Posterior cingulate gyrus (tissue), 11 donors: ENCODE data around the gene IWS1.
"Not testable (repeated sequence)": the region's sequence is repeated elsewhere in the genome, so short reads cannot be mapped to it uniquely, and the experiment has no call there.

Source experiments
- DNase-seq, 10 donors: peaks; one replicate each; pipeline versions ENCODE4 v3.0.0 to v3.0.0-alpha.2; 2020 to 2021; ENCODE audit warnings: mixed read lengths in 3 of 10
- intact Hi-C: fragments of 100-400 bp; cut with DNase I; formaldehyde crosslinking; loops from one replicate; pipeline ENCODE4 v1.15.1; 2023

IWS1 gene

DNA sequence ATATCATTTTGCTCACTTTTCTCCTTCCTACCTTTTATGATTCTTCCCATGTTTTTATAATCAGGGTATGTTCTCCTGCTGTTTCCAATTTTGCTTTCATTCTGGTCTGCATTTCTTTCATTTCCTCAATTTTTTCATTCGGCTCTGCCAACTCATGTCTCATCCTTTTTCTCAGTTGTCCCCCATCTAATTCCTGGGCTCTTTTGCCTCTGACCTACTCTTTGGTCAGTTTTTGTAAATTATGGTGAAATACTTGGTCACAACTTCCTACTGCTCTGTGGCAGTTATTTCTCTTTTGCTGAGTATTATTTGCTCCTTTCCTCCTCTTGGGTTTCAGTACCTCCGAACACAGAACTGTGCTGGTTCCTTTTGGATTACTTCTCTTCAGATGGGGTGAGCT is 36.6 kb upstream of the IWS1 start:
- no peak for DNase-seq
- intact Hi-C loops: no loop called here

DNA sequence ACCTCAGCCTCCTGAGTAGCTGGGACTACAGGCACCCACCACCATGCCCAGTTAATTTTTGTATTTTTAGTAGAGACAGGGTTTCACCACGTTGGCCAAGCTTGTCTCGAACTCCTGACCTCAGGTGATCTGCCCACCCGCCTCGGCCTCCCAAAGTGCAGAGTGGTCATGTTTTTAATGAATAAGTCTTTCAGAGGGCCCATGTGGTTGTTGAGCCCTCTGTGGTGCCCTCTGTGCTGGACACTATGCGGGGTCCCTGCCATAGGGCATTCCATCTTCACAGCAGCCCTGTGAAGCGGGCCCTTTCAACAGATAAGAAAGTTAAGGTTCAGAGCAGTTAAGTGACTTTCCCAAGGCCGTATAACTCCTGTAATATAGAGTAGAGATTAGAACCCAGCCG is 35.1 kb upstream of the IWS1 start:
- peak in 2 of 10 donors; percentile 47 to 62 for DNase-seq
- intact Hi-C loops: no loop called here

DNA sequence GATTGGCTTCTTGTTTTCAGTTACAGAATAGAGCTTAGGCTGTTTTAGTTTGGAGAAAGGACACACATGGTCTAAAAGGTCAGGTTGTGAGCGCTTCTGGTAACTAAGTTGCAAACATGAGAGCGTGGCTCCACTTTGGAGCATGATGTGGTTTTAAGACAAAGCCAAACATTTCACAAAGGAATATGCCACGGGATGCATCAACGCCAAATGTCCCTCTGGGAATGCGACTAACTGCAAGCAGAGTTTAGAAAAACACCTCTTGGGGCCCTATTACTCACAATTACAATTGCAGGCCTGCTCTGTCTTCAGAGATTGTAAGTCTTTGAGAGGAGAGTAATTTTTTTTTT is 34.6 kb upstream of the IWS1 start:
- no peak for DNase-seq
- intact Hi-C loops: no loop called here

DNA sequence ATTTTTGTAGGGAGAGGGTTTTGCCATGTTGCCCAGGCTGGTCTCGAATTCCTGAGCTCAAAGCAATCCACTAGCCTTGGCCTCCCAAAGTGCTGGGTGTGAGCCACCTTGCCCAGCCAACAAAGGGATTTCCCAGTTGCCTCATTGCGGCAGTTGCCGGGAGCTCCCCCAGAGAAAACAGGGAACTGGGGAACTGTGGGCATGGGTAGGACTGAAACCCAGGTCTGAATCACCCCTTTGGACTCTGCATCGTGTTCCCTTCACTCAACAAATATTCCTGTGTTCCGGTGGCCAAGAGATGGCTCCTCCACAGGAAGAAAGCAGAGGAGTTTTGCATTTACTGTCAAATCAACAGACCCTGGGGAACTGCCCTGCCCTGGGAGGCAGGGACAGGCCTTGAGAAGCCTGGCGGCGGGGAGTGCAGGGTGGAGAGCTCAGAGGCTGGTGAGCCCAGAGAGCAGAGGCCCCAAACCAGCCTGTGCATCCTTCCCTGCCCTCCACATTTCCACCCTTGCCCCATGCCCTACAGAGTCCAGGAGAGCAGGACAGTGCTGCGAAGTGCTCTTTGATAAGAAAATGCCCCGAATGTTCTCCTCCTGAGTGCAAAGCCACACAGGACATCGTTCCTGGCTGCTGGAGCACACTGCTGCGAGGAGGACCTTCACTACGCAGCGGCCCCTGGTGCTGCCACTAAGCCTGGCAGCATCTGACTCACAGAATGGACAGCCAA is 34.1 kb upstream of the IWS1 start:
- peak in 3 of 10 donors; percentile 35 to 66 (median 49) for DNase-seq
- intact Hi-C loops: no loop called here

DNA sequence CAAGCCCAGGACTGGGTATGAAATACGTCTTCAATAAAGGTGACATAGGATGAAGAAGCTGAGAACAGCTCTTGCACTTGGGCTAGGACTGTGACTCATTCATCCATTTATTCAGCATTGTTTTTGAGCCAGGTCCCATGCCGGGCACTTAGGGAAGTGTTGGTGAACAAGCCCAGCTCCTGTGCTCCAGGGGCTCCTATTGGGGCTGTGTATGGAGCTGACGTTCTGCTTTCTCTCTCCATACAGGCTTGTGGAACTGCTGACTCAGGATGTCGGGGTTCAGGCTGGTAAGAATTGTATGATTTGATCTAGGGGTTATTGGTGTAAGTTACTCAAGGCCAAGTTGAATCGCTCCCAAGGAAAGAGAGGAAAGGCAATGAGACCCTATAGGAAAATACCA is 33.2 kb upstream of the IWS1 start:
- no peak for DNase-seq
- intact Hi-C loops: no loop called here

DNA sequence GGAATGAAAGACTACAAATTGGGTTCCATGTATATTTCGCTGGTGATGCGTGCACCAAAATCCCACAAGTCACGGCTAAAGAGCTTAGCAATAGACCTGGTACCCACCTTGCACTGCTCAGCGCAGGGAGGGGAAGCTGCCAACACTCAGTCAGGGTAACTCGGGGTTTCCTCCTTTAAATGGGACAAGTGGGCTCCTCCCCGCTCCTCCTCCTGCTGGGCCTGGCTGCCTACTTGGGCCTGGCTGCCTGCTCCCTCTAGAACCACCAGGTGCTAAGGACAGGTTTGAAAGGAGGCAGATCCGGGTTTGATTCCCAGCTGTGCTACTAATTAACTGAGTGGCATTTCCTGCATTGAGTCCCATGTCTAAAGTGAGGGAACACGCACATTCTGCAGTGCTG is 32.6 kb upstream of the IWS1 start:
- intact Hi-C loops: no loop called here
- peak in 2 of 10 donors; percentile 33 to 58 for DNase-seq

DNA sequence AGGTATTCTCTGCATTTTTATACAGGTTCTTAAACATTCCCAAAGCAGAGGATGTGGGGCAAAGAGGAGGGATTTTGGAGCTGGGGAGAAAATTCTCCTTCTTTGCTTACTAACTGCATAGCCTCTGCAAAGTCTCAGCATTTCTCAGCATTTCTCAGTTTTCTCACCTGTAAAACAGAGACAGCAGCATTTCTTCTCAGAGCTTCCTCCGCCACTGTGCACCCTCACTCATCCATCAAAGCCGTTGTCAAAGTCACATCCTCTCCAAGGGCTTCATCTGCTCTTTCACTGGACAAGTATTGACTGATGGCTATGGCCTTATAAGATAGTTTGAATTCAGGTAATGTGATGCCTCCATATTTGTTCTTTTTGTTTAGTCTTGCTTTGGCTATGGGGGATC is 26.6 kb upstream of the IWS1 start:
- no peak for DNase-seq
- intact Hi-C loops: no loop called here

DNA sequence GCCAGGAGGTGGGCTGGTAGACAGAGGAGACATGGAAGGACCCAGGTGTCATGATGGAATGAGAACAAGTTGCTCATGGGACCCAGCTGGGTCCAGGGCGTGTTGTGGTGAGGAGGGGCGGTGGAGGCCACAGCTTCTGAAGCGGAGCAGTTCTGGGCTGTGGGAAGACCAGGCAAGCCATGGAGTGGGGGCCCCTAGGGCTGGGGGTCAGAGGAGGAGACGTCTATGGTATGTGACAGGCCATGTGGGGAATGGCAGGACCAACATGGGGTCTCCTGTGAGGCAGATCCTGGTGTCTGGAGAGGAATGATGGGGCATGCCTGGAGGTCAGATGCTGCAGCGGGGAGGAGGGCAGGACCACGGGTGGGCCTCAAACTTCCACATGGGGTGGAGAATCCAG is 26.0 kb upstream of the IWS1 start:
- intact Hi-C loops: no loop called here
- DNase-seq: no peak

DNA sequence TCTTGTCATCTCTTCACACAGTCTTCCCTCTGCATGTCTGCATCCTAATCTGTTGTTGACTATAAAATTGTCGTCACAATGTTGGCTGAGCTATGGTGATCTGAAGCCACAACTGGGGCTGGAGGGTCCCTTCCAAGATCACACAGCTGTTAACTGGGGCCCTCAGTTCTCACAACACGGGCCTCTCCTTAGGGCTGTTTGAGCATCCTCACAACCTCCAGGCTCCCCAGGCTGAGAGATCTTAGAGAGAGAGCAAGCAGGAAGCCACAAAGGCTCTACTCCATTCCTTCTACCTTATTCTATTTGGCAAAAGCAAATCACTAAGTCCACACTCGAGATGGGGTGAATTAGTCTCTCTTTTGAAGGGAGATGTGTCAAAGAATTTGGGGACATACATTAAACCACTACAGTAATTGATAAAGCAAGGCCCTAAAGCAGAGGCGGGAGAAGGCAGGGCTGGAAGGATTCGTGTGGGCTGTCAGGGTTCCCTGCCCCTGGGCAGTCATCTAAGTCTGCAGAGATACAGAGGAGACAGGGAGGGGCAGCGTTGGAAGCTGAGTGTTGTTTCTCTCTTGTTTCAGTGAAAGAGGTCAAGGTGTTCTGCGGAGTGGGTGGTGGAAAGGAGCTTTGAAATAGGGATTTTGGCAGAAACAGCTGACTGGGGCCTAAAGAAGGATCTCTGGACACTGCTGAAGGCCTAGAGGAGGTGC is 25.1 kb upstream of the IWS1 start:
- intact Hi-C loops: no loop called here
- no peak for DNase-seq

DNA sequence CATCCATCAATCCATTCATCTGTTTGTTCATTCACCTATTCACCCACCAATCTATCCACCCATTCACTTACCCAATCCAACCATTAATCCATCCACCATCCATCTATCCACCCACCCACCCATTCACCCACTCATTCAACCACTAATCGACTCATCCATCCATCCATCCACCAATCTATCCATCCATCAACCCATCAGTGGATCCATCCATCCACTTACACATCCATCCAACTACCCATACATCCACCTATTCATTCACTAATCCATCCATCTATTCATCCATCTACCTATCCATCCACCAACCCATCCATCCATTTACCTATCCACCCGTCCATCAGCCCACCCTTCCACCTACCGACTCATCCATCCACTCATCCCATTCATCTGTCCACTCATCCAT is 20.5 kb upstream of the IWS1 start:
- no peak for DNase-seq
- intact Hi-C loops: no loop called here

DNA sequence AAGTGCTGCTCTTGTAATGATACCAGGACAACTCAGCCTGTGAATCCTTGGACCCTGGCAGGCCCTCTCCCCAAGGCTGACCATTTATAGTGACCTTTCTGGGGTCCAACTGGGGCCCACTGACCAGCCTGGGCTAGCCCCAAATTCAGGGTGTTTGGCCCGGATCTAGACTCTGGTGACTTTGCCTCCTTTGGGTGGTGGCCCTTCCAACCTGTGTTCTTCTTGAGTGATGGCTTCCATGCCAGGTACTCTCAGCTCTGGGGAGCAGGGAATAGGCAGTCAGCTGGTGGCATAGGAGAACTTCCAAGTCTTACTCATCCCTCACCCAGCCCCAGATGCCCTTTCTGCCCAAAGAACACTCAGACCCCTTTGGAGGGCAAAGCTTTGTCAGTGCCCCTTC is 19.5 kb upstream of the IWS1 start:
- DNase-seq: no peak

DNA sequence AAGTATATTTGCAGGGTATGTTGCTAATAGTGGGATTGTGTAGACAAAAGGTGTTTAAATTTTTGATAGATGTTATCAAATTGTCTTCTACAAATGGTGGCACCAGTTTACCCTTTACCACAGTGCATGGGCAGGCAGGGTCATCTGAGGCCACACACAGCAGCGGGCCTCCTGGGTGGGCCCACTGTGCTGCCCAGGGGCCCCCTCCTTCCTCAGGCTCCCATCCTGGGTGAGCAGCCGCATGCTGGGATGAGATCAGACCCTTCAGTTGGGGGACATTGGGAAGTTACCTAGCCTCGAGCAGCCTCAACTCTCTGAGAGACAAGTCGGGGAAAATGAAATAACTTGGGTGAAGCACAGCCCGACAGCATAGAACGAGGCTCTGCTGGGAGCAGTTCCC is 18.9 kb upstream of the IWS1 start:
- intact Hi-C loops: no loop called here
- no peak for DNase-seq

More for the DNA sequence above, 19.5 kb upstream of the IWS1 start:
- intact Hi-C loops: no loop called here

DNA sequence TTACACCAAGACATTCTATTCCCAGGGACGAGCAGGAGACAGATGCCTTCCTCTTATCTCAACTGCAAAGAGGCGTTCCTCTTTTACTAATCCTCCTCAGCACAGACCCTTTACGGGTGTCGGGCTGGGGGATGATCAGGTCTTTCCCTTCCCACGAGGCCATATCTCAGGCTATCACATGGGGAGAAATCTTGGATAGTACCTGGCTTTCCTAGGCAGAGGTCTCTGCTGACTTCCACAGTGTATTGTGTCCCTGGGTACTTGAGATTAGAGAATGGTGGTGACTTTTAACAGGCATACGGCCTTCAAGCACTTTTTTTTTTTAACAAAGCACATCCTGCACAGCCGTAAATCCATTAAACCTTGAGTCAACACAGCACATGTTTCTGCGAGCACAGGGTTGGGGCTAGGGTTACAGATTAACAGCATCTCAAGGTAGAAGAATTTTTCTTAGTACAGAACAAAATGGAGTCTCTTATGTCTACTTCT is 16.8 kb upstream of the IWS1 start:
- intact Hi-C loops, DNase-seq: not testable (repeated sequence)

DNA sequence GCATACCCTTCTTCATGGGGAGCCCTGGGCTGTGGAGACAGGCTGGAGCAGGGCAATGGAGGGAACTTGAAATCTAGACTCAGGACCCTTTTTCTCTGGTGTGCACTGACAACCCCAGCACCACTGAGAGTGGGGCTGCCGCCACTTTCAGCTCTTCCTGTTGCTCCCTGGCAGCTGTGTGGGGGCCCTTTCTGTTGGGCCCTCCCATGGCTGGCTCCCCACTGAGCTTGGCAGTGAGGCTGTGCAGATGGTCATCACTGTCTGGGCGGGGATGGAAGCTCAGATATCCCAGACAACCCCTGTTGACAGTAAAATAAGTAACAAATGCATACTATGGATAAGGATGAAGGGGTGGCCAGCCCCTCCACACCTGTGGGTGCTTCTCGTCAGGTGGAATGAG is 15.9 kb upstream of the IWS1 start:
- intact Hi-C loops: no loop called here
- no peak for DNase-seq

DNA sequence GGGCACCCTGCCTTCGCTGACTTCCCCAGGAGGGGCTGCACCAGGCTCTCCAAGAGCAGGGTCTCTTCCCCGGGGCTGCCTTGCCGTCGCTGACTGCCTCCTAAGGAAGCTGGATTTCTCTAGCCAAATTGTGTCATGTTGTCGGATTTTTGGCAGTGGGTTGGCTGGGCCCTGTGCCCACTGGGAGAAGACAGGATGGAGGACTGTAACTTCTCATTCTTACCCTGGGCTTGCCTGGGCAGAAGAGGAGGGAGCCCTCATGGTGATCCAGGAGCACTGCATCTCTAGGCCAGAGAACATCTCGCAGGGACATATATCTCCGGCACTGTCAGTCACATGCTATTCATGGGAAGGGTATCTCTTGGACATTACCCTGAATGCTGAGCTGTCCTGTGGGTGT is 15.5 kb upstream of the IWS1 start:
- intact Hi-C loops: no loop called here
- no peak for DNase-seq

DNA sequence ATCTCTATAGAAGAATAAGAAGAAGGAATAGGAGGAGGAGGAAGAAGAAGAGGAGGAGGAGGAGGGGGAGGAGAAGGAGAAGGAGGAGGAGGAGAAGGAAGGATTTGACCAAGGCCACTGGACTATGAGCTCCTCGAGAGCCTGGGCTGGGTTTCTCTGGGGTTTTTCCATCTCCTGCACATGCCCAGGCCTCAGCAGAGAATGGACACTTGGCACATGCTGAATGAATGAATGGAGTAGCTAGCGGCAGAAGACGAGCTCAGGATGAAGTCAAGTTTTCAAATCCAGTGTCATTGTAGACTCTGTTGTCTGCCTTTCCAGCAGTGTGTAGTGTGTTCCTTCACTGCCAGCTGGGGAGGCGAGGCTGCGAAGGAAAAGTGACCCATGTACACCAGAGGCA is 11.4 kb upstream of the IWS1 start:
- intact Hi-C loops: no loop called here
- no peak for DNase-seq

DNA sequence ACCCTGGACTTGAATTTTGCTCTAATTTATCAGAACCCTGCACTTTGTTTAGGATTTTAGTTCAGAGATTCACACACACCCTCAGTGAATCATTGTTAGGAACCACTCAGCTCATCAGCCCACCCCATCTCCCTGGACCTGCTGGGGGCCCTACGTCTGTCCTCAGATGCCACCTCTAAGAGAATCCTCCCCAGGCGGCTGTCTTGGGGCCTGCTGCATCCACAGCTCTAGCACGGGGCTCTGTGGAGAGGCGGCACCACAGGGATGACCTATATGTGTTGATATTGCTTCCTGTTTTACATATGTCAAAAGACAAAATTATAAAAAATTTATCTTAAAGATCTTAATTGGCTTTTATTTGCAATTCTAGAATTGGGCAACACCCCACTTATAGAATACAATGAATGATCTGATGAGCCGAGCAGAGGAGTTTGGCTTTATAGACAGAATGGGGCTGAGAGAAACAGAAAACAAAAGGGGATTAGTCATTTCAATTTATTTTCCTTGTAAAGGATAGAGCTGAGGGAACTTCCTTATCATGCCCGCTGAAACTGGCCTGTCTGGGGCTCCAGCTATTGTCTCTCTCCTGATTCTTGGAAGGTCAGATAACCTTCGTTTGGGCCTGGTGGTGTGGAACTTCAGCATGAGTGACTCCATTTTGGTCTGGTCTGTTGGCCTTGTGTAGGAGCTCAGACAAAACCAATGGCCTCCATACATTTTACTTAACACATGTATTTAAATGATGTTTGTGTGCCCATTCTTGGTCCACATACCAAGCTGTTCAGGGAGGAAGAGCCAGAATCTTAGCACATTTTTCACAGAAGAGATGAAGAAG is 10.6 kb upstream of the IWS1 start:
- DNase-seq: no peak
- intact Hi-C loops: no loop called here

DNA sequence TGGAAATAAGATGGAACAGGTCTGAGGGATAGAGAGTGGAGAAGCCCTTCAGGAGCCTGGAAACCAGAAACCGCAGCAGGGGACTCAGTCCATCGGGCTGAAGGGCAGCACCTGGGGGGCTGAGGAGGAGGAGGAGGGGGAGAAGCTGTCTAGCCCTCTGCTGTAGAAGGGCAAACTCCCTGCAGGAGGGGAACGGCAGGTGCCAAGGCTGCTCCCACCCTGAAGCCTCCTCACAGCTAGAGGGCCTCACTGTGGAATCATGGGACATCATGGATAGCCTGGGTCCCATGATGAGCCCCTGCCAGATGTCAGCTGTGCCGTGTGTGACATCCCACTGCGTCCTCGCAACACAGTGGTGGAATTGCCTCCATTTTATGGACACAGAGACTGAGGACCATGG is 9.6 kb upstream of the IWS1 start:
- intact Hi-C loops: no loop called here
- DNase-seq: no peak

DNA sequence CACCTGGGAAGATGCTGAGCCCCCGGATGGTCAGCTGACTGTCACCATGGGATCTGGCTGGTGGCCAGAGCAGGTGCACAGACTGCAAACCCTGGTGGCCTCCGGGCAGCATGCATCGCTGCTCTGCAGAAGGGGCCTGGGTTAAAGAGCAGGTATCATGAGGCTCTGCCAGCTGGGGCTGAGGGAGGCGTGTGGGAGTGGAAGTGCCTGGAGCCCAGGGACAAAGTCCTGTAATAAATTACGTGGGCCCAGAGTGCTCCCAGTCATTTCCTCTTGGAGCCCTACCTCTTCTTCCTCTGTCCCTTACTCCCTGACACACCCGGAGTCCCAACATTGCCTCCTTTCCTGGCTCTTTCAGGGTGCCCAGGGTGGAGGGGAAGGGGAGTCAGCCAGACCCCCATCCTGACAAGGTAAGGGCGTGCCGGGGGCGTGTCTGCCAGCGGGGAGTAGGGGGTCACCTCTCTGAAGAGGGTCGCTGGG is 9.2 kb upstream of the IWS1 start, which contains the start of gene MYO7B:
Gene MYO7B, plus strand, starts transcription at position 262 of the 480 bp plus-strand sequence. CDS start 24,040 bp downstream, outside the sequence.
- intact Hi-C loops: no loop called here

DNA sequence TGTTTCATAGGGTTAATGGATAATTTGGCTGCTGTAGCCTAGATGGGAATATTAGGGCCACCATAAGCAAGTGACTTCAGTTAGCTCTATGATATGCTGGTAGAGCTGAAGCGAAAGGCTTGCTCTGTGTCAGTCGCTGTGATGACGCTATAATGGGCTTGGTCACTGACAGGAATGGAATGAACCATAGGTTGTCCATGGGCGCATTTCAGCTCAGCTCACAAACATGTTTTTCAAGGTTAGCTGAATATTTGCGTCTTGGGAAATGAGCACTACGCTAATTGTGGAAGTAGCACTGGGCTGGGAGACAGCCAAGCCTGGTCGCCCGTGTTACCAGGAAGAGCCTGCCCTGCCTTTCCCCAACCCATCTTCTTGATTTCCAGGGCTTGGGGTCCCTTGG is 6.0 kb upstream of the IWS1 start:
- intact Hi-C loops: no loop called here
- no peak for DNase-seq

More for the DNA sequence above, 9.2 kb upstream of the IWS1 start, which contains the start of gene MYO7B:
- no peak for DNase-seq

DNA sequence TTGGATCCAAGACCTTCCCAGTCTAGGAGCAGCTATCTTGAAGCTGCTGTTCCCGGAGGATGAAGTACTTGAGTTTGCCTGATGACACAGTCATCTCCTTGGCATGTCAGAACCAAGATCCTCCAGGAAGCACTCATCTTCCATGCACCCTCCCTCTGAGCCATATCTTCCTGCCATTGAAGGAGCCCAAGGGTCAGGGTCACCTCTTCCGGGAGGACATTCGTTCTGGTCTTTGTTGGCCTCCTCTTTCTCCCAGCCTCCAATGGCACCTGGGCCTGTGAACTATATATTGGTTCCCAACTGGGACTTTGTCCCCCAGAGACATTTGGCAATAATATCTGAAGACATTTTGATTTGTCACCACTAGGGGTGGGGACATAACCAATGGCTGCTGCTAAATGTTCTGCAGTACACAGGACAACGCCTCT is 4.9 kb upstream of the IWS1 start:
- intact Hi-C loops: no loop called here

More for the DNA sequence above, 4.9 kb upstream of the IWS1 start:
- DNase-seq: no peak
